ENCODE data around the gene CADM1.

CADM1 gene

GRCh38 chr11:115383431-115383830 lies 120.8 kb downstream of the CADM1 start:
- DNase-seq (ENCODE audit: low spot score) (no peak), ATAC-seq (ENCODE audit: low read depth) (no peak)
- Histone ChIP-seq H3K27ac (ENCODE audit: poor library complexity, severe bottlenecking) (no peak overlapping the region), H3K4me3 (ENCODE audit: severe bottlenecking) (no peak overlapping the region), H3K9me3 (ENCODE audit: severe bottlenecking) (no peaks in the 10 kb centered on the region), H3K36me3 (ENCODE audit: low read depth) (no peaks in the 10 kb centered on the region), H3K4me1 (ENCODE audit: insufficient read depth, poor library complexity, severe bottlenecking) (no peaks in the 10 kb centered on the region), H3K27me3 (ENCODE audit: insufficient read depth, poor library complexity, severe bottlenecking) (no peaks in the 10 kb centered on the region)
- no peak for TF ChIP-seq CTCF (IDR thresholded peaks at IDR 0.05; ENCODE audit: poor library complexity, severe bottlenecking)

GRCh38 chr11:115379528-115379927 lies 124.7 kb downstream of the CADM1 start:
- Histone ChIP-seq H3K36me3 (ENCODE audit: low read depth) (no peaks in the 10 kb centered on the region), H3K27ac (ENCODE audit: poor library complexity, severe bottlenecking) (no peak overlapping the region), H3K4me1 (ENCODE audit: insufficient read depth, poor library complexity, severe bottlenecking) (no peaks in the 10 kb centered on the region), H3K27me3 (ENCODE audit: insufficient read depth, poor library complexity, severe bottlenecking) (no peaks in the 10 kb centered on the region), H3K9me3 (ENCODE audit: severe bottlenecking) (no peaks in the 10 kb centered on the region), H3K4me3 (ENCODE audit: severe bottlenecking) (no peak overlapping the region)
- no peak for ATAC-seq (ENCODE audit: low read depth)
- DNase-seq (ENCODE audit: low spot score): no peak
- no peak for TF ChIP-seq CTCF (IDR thresholded peaks at IDR 0.05; ENCODE audit: poor library complexity, severe bottlenecking)

GRCh38 chr11:115378557-115378956 lies 125.7 kb downstream of the CADM1 start:
- no peak overlapping the region for H3K27ac ChIP-seq (ENCODE audit: poor library complexity, severe bottlenecking)
- TF ChIP-seq CTCF (IDR thresholded peaks at IDR 0.05; ENCODE audit: poor library complexity, severe bottlenecking): no peak
- ATAC-seq (ENCODE audit: low read depth): no peak
- H3K4me1 ChIP-seq (ENCODE audit: insufficient read depth, poor library complexity, severe bottlenecking): no peaks in the 10 kb centered on the region
- no peaks in the 10 kb centered on the region for H3K27me3 ChIP-seq (ENCODE audit: insufficient read depth, poor library complexity, severe bottlenecking)
- H3K36me3 ChIP-seq (ENCODE audit: low read depth): no peaks in the 10 kb centered on the region
- no peak for DNase-seq (ENCODE audit: low spot score)
- H3K9me3 ChIP-seq (ENCODE audit: severe bottlenecking): no peaks in the 10 kb centered on the region
- no peak overlapping the region for H3K4me3 ChIP-seq (ENCODE audit: severe bottlenecking)

- TF ChIP-seq CTCF (IDR thresholded peaks at IDR 0.05; ENCODE audit: poor library complexity, severe bottlenecking): no peak
- H3K9me3 ChIP-seq (ENCODE audit: severe bottlenecking): no peaks in the 10 kb centered on the region
- H3K27me3 ChIP-seq (ENCODE audit: insufficient read depth, poor library complexity, severe bottlenecking): no peaks in the 10 kb centered on the region
- DNase-seq (ENCODE audit: low spot score) (no peak), ATAC-seq (ENCODE audit: low read depth) (peak; percentile 85)
- H3K4me3 ChIP-seq (ENCODE audit: severe bottlenecking): no peak overlapping the region
- no peaks in the 10 kb centered on the region for H3K36me3 ChIP-seq (ENCODE audit: low read depth)
- no peak overlapping the region for H3K27ac ChIP-seq (ENCODE audit: poor library complexity, severe bottlenecking)
- no peaks in the 10 kb centered on the region for H3K4me1 ChIP-seq (ENCODE audit: insufficient read depth, poor library complexity, severe bottlenecking)
Observed at GRCh38 chr11:115377882-115378296, 126.3 kb downstream of the CADM1 start.

- H3K4me3 ChIP-seq (ENCODE audit: severe bottlenecking): no peak overlapping the region
- no peaks in the 10 kb centered on the region for H3K36me3 ChIP-seq (ENCODE audit: low read depth)
- H3K4me1 ChIP-seq (ENCODE audit: insufficient read depth, poor library complexity, severe bottlenecking): no peaks in the 10 kb centered on the region
- no peaks in the 10 kb centered on the region for H3K27me3 ChIP-seq (ENCODE audit: insufficient read depth, poor library complexity, severe bottlenecking)
- H3K27ac ChIP-seq (ENCODE audit: poor library complexity, severe bottlenecking): no peak overlapping the region
- ATAC-seq (ENCODE audit: low read depth) (no peak), DNase-seq (ENCODE audit: low spot score) (no peak)
- no peaks in the 10 kb centered on the region for H3K9me3 ChIP-seq (ENCODE audit: severe bottlenecking)
- no peak for TF ChIP-seq CTCF (IDR thresholded peaks at IDR 0.05; ENCODE audit: poor library complexity, severe bottlenecking)
Observed at GRCh38 chr11:115368616-115369015, 135.6 kb downstream of the CADM1 start.

Measured in RWPE2 (cell line).